ENCODE data around the gene SHROOM3. TPM values are rescaled to one million over a fixed set of nuclear protein-coding genes. Genes with fewer than 3 reads are reported as not detected.

The SHROOM3 gene
- total and polyA plus RNA-seq, 2 of the 13 experiments (the other 11 are each of a cell fraction or from before 2014, with no cell fraction given) = 0.01 TPM; not detected in 1

DNA sequence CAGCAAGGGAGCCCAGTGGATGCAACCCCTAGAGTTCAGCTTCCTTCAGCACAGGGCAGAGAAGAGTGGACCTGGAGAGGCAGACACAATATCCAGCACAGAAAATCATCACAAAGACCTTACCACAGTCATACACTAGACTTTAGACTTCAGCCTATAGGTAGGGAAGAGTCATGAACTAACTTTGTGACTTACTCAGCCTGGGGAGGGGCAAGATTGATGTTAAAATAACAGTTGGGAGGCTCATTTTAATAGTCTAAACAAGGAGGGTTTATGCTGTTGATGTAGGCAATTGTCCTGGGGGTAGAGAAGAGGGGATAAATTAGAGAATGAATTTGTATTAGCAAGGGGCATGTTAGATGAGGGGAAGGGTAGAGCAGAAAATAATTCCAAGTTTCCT lies 338.7 kb downstream of the SHROOM3 start:
- DNase-seq (ENCODE audit: low spot score) (no peak), ATAC-seq (no peak; the same call in 2 of the 3 replicates), FAIRE-seq (no peak)
- Histone ChIP-seq H3K4me2 (ENCODE audit: low read depth, low read length) (no peak overlapping the region), H3K79me2 (ENCODE audit: insufficient read depth, low read length) (no peaks in the 10 kb centered on the region), H4K20me1 (ENCODE audit: insufficient read depth, low read length) (no peaks in the 10 kb centered on the region), H3K36me3 (replicated peaks in 1 of 2; ENCODE audit: control insufficient read depth in 1 of 2, insufficient read depth in 2 of 2, low read length in 2 of 2) (no peaks in the 10 kb centered on the region), H3K4me1 (ENCODE audit: insufficient read depth, low read length) (peaks cover 2% of the 10 kb centered on the region; the same call in 1 of the 2 replicates), H3K27ac (ENCODE audit: extremely low read length, insufficient read depth, low read length) (no peak overlapping the region), H3K4me3 (replicated peaks in 1 of 3; ENCODE audit: insufficient read depth in 1 of 3, low read depth in 2 of 3, low read length in 3 of 3) (no peak overlapping the region), H2AFZ (ENCODE audit: low read length) (no peak overlapping the region), H3K9me3 (ENCODE audit: low read length) (no peaks in the 10 kb centered on the region), H3K27me3 (ENCODE audit: control insufficient read depth in 1 of 2, insufficient read depth in 2 of 2, low read length in 2 of 2) (no peaks in the 10 kb centered on the region), H3K9ac (ENCODE audit: insufficient read depth, low read depth, low read length) (no peak overlapping the region)
- ChIA-PET CTCF (ENCODE audit: low intra/inter-chr PET ratio, low total read pairs) (no interaction called here), POLR2A (no interaction called here)
- in situ Hi-C loops (cut with HindIII; ENCODE audit: extremely low pct_ligation_motif_present, low pct_unique_long_range_greater_than_20kb) = no loop called here
- intact Hi-C loops (cut with micrococcal nuclease; ENCODE audit: unreplicated experiment) = no loop called here
- no TSS peak for BruUV-seq (replicated peaks)
- TF ChIP-seq BORCS8-MEF2B (CRISPR knock-in tag; IDR thresholded peaks at IDR 0.05) (no peak), KLF6 (CRISPR knock-in tag; IDR thresholded peaks at IDR 0.05) (no peak), NR2F1 (CRISPR knock-in tag; IDR thresholded peaks at IDR 0.05) (no peak), ZNF160 (CRISPR knock-in tag; IDR thresholded peaks at IDR 0.05) (no peak), ZNF263 (CRISPR knock-in tag; IDR thresholded peaks at IDR 0.05) (no peak)
- TF ChIP-seq, protein P1, sequence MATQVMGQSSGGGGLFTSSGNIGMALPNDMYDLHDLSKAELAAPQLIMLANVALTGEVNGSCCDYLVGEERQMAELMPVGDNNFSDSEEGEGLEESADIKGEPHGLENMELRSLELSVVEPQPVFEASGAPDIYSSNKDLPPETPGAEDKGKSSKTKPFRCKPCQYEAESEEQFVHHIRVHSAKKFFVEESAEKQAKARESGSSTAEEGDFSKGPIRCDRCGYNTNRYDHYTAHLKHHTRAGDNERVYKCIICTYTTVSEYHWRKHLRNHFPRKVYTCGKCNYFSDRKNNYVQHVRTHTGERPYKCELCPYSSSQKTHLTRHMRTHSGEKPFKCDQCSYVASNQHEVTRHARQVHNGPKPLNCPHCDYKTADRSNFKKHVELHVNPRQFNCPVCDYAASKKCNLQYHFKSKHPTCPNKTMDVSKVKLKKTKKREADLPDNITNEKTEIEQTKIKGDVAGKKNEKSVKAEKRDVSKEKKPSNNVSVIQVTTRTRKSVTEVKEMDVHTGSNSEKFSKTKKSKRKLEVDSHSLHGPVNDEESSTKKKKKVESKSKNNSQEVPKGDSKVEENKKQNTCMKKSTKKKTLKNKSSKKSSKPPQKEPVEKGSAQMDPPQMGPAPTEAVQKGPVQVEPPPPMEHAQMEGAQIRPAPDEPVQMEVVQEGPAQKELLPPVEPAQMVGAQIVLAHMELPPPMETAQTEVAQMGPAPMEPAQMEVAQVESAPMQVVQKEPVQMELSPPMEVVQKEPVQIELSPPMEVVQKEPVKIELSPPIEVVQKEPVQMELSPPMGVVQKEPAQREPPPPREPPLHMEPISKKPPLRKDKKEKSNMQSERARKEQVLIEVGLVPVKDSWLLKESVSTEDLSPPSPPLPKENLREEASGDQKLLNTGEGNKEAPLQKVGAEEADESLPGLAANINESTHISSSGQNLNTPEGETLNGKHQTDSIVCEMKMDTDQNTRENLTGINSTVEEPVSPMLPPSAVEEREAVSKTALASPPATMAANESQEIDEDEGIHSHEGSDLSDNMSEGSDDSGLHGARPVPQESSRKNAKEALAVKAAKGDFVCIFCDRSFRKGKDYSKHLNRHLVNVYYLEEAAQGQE (IDR thresholded peaks at IDR 0.05; ENCODE audit: borderline replicate concordance in 1 of 2, low read depth in 1 of 2, low read length in 2 of 2) = no peak
- TF ChIP-seq, protein P2, sequence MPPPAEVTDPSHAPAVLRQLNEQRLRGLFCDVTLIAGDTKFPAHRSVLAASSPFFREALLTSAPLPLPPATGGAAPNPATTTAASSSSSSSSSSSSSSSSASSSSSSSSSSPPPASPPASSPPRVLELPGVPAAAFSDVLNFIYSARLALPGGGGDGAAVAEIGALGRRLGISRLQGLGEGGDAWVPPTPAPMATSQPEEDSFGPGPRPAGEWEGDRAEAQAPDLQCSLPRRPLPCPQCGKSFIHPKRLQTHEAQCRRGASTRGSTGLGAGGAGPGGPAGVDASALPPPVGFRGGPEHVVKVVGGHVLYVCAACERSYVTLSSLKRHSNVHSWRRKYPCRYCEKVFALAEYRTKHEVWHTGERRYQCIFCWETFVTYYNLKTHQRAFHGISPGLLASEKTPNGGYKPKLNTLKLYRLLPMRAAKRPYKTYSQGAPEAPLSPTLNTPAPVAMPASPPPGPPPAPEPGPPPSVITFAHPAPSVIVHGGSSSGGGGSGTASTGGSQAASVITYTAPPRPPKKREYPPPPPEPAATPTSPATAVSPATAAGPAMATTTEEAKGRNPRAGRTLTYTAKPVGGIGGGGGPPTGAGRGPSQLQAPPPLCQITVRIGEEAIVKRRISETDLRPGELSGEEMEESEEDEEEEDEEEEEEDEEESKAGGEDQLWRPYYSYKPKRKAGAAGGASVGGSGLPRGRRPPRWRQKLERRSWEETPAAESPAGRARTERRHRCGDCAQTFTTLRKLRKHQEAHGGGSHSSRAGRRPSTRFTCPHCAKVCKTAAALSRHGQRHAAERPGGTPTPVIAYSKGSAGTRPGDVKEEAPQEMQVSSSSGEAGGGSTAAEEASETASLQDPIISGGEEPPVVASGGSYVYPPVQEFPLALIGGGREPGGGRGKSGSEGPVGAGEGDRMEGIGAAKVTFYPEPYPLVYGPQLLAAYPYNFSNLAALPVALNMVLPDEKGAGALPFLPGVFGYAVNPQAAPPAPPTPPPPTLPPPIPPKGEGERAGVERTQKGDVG (CRISPR knock-in tag; IDR thresholded peaks at IDR 0.05; ENCODE audit: borderline replicate concordance) = no peak
- TF ChIP-seq, protein P3, sequence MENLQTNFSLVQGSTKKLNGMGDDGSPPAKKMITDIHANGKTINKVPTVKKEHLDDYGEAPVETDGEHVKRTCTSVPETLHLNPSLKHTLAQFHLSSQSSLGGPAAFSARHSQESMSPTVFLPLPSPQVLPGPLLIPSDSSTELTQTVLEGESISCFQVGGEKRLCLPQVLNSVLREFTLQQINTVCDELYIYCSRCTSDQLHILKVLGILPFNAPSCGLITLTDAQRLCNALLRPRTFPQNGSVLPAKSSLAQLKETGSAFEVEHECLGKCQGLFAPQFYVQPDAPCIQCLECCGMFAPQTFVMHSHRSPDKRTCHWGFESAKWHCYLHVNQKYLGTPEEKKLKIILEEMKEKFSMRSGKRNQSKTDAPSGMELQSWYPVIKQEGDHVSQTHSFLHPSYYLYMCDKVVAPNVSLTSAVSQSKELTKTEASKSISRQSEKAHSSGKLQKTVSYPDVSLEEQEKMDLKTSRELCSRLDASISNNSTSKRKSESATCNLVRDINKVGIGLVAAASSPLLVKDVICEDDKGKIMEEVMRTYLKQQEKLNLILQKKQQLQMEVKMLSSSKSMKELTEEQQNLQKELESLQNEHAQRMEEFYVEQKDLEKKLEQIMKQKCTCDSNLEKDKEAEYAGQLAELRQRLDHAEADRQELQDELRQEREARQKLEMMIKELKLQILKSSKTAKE (CRISPR knock-in tag; IDR thresholded peaks at IDR 0.05; ENCODE audit: borderline replicate concordance) = no peak
- TF ChIP-seq, protein P4, sequence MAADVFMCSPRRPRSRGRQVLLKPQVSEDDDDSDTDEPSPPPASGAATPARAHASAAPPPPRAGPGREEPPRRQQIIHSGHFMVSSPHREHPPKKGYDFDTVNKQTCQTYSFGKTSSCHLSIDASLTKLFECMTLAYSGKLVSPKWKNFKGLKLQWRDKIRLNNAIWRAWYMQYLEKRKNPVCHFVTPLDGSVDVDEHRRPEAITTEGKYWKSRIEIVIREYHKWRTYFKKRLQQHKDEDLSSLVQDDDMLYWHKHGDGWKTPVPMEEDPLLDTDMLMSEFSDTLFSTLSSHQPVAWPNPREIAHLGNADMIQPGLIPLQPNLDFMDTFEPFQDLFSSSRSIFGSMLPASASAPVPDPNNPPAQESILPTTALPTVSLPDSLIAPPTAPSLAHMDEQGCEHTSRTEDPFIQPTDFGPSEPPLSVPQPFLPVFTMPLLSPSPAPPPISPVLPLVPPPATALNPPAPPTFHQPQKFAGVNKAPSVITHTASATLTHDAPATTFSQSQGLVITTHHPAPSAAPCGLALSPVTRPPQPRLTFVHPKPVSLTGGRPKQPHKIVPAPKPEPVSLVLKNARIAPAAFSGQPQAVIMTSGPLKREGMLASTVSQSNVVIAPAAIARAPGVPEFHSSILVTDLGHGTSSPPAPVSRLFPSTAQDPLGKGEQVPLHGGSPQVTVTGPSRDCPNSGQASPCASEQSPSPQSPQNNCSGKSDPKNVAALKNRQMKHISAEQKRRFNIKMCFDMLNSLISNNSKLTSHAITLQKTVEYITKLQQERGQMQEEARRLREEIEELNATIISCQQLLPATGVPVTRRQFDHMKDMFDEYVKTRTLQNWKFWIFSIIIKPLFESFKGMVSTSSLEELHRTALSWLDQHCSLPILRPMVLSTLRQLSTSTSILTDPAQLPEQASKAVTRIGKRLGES (CRISPR knock-in tag; IDR thresholded peaks at IDR 0.05; ENCODE audit: borderline replicate concordance) = no peak
- TF ChIP-seq, protein P5, sequence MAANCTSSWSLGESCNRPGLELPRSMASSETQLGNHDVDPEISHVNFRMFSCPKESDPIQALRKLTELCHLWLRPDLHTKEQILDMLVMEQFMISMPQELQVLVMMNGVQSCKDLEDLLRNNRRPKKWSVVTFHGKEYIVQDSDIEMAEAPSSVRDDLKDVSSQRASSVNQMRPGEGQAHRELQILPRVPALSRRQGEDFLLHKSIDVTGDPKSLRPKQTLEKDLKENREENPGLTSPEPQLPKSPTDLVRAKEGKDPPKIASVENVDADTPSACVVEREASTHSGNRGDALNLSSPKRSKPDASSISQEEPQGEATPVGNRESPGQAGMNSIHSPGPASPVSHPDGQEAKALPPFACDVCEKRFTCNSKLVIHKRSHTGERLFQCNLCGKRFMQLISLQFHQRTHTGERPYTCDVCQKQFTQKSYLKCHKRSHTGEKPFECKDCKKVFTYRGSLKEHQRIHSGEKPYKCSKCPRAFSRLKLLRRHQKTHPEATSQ (CRISPR knock-in tag; IDR thresholded peaks at IDR 0.05; ENCODE audit: borderline replicate concordance) = no peak

Data from HepG2 (cell line).